ENCODE measurements around the gene PPP3CA. TPM values are rescaled to one million over a fixed set of nuclear protein-coding genes. Genes with fewer than 3 reads are reported as not detected.

The PPP3CA gene
- total and polyA plus RNA-seq, 2 of the 13 experiments (the other 11 are each of a cell fraction or from before 2014, with no cell fraction given), result 4.8 to 13.2 TPM

GRCh38 chr4:101114936-101115372 lies 232.4 kb downstream of the PPP3CA start (continued):
- no peak for TF ChIP-seq ZUFSP (CRISPR knock-in tag; IDR thresholded peaks at IDR 0.05; ENCODE audit: borderline replicate concordance)
- TF ChIP-seq GFI1 (CRISPR knock-in tag; IDR thresholded peaks at IDR 0.05; ENCODE audit: borderline replicate concordance), result peak; percentile 75
- TF ChIP-seq ZNF562 (CRISPR knock-in tag; IDR thresholded peaks at IDR 0.05; ENCODE audit: borderline replicate concordance), result no peak
- TF ChIP-seq HMG20B (CRISPR knock-in tag; conservative IDR thresholded peaks at IDR 0.05), result no peak
- no peak; the same call in 1 of the 2 replicates for TF ChIP-seq SMYD3 (CRISPR knock-in tag; IDR thresholded peaks at IDR 0.05)
- TF ChIP-seq ZNF362 (CRISPR knock-in tag; IDR thresholded peaks at IDR 0.05; ENCODE audit: borderline replicate concordance), result no peak
- TF ChIP-seq SOX6 (IDR thresholded peaks at IDR 0.05), result no peak
- peak; percentile 98 for TF ChIP-seq SOX6 (CRISPR knock-in tag; IDR thresholded peaks at IDR 0.05)
- no peak for TF ChIP-seq ZNF784 (CRISPR knock-in tag; IDR thresholded peaks at IDR 0.05; ENCODE audit: borderline replicate concordance)
- no peak for TF ChIP-seq BORCS8-MEF2B (CRISPR knock-in tag; IDR thresholded peaks at IDR 0.05)
- TF ChIP-seq HOXA5 (CRISPR knock-in tag; IDR thresholded peaks at IDR 0.05), result peak; percentile 61; the same call in 1 of the 2 replicates
- no peak for TF ChIP-seq ZNF580 (CRISPR knock-in tag; IDR thresholded peaks at IDR 0.05; ENCODE audit: borderline replicate concordance, low read depth)
- TF ChIP-seq SMC3 (IDR thresholded peaks at IDR 0.05; ENCODE audit: low read length), result no peak
- TF ChIP-seq LCORL (IDR thresholded peaks at IDR 0.05), result 0 out of 2 replicates have a peak, but pooled peaks have one; percentile 40
- TF ChIP-seq LCORL (CRISPR knock-in tag; IDR thresholded peaks at IDR 0.05), result no peak
- no peak for TF ChIP-seq LBX2 (CRISPR knock-in tag; IDR thresholded peaks at IDR 0.05; ENCODE audit: borderline replicate concordance)
- no peak for TF ChIP-seq AKNA (CRISPR knock-in tag; IDR thresholded peaks at IDR 0.05; ENCODE audit: borderline replicate concordance)
- TF ChIP-seq SALL1 (CRISPR knock-in tag; IDR thresholded peaks at IDR 0.05), result peak; percentile 62; the same call in 1 of the 2 replicates
- no peak for TF ChIP-seq GLMP (CRISPR knock-in tag; IDR thresholded peaks at IDR 0.05; ENCODE audit: borderline replicate concordance)
- TF ChIP-seq ZNF292 (CRISPR knock-in tag; IDR thresholded peaks at IDR 0.05; ENCODE audit: borderline replicate concordance, low read depth), result no peak
